ENCODE results near the gene OMA1. TPM values are rescaled to one million over a fixed set of nuclear protein-coding genes. Genes with fewer than 3 reads are reported as not detected.

Gene OMA1
- total and polyA plus RNA-seq, 2 of the 4 experiments (the other 2 are of a cell fraction): 5.9 to 6.4 TPM

- peak; percentile 59; the same call in 1 of the 2 replicates for TF ChIP-seq MAZ (IDR thresholded peaks at IDR 0.05; ENCODE audit: borderline replicate concordance, low read depth, low read length)
These were observed 113.5 kb downstream of the OMA1 start (continued) for GRCh38 chr1:58432851-58433668.

- intact Hi-C loops (cut with micrococcal nuclease) (no loop called here), dilution Hi-C loops (cut with HindIII; ENCODE audit: low sequenced_read_pairs, unreplicated experiment) (no loop called here), in situ Hi-C loops (cut with MboI; ENCODE audit: low sequenced_read_pairs) (no loop called here)
- Histone ChIP-seq H2AFZ (replicated peaks; ENCODE audit: low read length, poor library complexity) (no peak overlapping the region), H4K8ac (ENCODE audit: low read depth in 2 of 2, low read length in 2 of 2) (no peak overlapping the region), H4K5ac (ENCODE audit: low read depth, low read length) (no peak overlapping the region), H3K4ac (ENCODE audit: low read depth, low read length) (no peak overlapping the region), H2BK15ac (ENCODE audit: low read depth, low read length) (no peak overlapping the region), H2BK120ac (ENCODE audit: low read depth, low read length) (no peak overlapping the region), H3K27ac (ENCODE audit: insufficient read depth, low read length) (no peak overlapping the region), H3K9me3 (ENCODE audit: control insufficient read depth, insufficient read depth, low read length) (no peaks in the 10 kb centered on the region), H3K56ac (ENCODE audit: extremely low read depth, insufficient read depth, low read length) (no peak overlapping the region), H3K14ac (replicated peaks; ENCODE audit: low read depth, low read length) (0 out of 2 replicates have a peak overlapping the region, but pooled peaks have one; percentile 44), H2AK5ac (ENCODE audit: low read depth, low read length) (no peak overlapping the region), H3K23ac (ENCODE audit: low read depth, low read length) (no peak overlapping the region), H3K36me3 (ENCODE audit: control insufficient read depth, insufficient read depth, low read length) (no peaks in the 10 kb centered on the region), H3K9ac (ENCODE audit: low read depth, low read length) (no peak overlapping the region), H3K4me2 (ENCODE audit: low read depth, low read length) (no peak overlapping the region), H3K79me1 (ENCODE audit: low read depth in 1 of 2, low read length in 2 of 2) (no peaks in the 10 kb centered on the region), H3K4me3 (ENCODE audit: insufficient read depth, low read depth, low read length) (no peak overlapping the region), H2BK5ac (ENCODE audit: low read depth, low read length, poor library complexity, severe bottlenecking) (no peak overlapping the region), H3K27me3 (ENCODE audit: control insufficient read depth, insufficient read depth, low read length) (no peaks in the 10 kb centered on the region), H2AK9ac (replicated peaks; ENCODE audit: low read depth, low read length, poor library complexity) (peak overlapping the region; percentile 44), H3K18ac (ENCODE audit: low read depth, low read length) (no peak overlapping the region), H4K20me1 (ENCODE audit: insufficient read depth, low read length) (no peaks in the 10 kb centered on the region), H4K91ac (ENCODE audit: insufficient read depth, low read depth, low read length) (no peak overlapping the region), H3K4me1 (ENCODE audit: control insufficient read depth, insufficient read depth, low read length) (peaks cover 6% of the 10 kb centered on the region; the same call in 1 of the 2 replicates), H2BK20ac (ENCODE audit: low read depth, low read length) (no peak overlapping the region), H3K9me1 (ENCODE audit: insufficient read depth, low read length) (no peaks in the 10 kb centered on the region)
- TF ChIP-seq RFX5 (IDR thresholded peaks at IDR 0.05; ENCODE audit: low read depth, low read length) (no peak), CEBPB (IDR thresholded peaks at IDR 0.05; ENCODE audit: low read depth, low read length) (no peak), USF2 (IDR thresholded peaks at IDR 0.05; ENCODE audit: low read depth, low read length) (no peak), RCOR1 (IDR thresholded peaks at IDR 0.05; ENCODE audit: insufficient replicate concordance, low read length) (no peak), BHLHE40 (IDR thresholded peaks at IDR 0.05; ENCODE audit: low read depth, low read length) (no peak)
- no TSS peak for BruUV-seq (replicated peaks)
- ChIA-PET CTCF (no interaction called here), POLR2A (ENCODE audit: unreplicated experiment) (no interaction called here)
- DNase-seq: no peak
- no peak for ATAC-seq (ENCODE audit: low read depth)
- no CpG with 5 or more reads among the region's 6 CpGs for WGBS, 2 experiments (ENCODE audit: extremely low coverage in 2 of 2, insufficient read length in 1 of 2)
These were observed 114.5 kb downstream of the OMA1 start for GRCh38 chr1:58431901-58432620.

All from IMR-90 (cell line).